Fibroblast of the aortic adventitia (primary cell): ENCODE data around the gene OSBPL1A. TPM values are rescaled to one million over a fixed set of nuclear protein-coding genes. Genes with fewer than 3 reads are reported as not detected.

Source experiments
- DNase-seq: peaks from one replicate; pipeline ENCODE4 v3.0.0-alpha.2; 2010; ENCODE audit warnings: low read depth
- H3K4me3 ChIP-seq: 2 replicates; pipeline ENCODE4 v1.5.1; 2011; ENCODE audit warnings: low read depth, mild to moderate bottlenecking, control low read depth, low read length, moderate library complexity
- CTCF ChIP-seq: IDR thresholded peaks from 2 replicates; pipeline ENCODE4 v1.5.1; 2011; ENCODE audit warnings: mild to moderate bottlenecking, low read length, control low read depth, inconsistent platforms; ENCODE audit not compliant: insufficient read depth
- total RNA-seq: library from RNA; depleted of rRNA; stranded (reverse); fragments of >200 nt; gene quantifications from 2 replicates; pipeline ENCODE4 v1.2.3, GENCODE V29; 2012; ENCODE audit warnings: low replicate concordance

Gene OSBPL1A
- total RNA-seq, 1 donor = 80.4 TPM

GRCh38 chr18:24238387-24238786 is 159.2 kb downstream of the OSBPL1A start:
- no peak for DNase-seq

GRCh38 chr18:24234850-24235418 is 162.7 kb downstream of the OSBPL1A start:
- no peak for TF ChIP-seq CTCF
- H3K4me3 ChIP-seq = no peak overlapping the region
- DNase-seq = no peak

More at GRCh38 chr18:24238387-24238786, 159.2 kb downstream of the OSBPL1A start:
- no peak overlapping the region for H3K4me3 ChIP-seq
- no peak for TF ChIP-seq CTCF

- no peak overlapping the region for H3K4me3 ChIP-seq
- peak; percentile 17 for DNase-seq
- TF ChIP-seq CTCF = no peak
Observed at GRCh38 chr18:24234330-24234729, 163.3 kb downstream of the OSBPL1A start.

- no peak overlapping the region for H3K4me3 ChIP-seq
- TF ChIP-seq CTCF = no peak
- DNase-seq = no peak
Observed at GRCh38 chr18:24232800-24233199, 164.8 kb downstream of the OSBPL1A start.

- no peak overlapping the region for H3K4me3 ChIP-seq
- peak; percentile 41 for DNase-seq
- no peak for TF ChIP-seq CTCF
Observed at GRCh38 chr18:24231773-24232735, 165.6 kb downstream of the OSBPL1A start.

GRCh38 chr18:24230766-24231165 is 166.9 kb downstream of the OSBPL1A start:
- no peak for DNase-seq
- H3K4me3 ChIP-seq = no peak overlapping the region
- no peak for TF ChIP-seq CTCF
